Omental fat pad (tissue), 4 donors: ENCODE measurements around the gene UBE2G1. TPM values are rescaled to one million over a fixed set of nuclear protein-coding genes. Genes with fewer than 3 reads are reported as not detected.
A peak's percentile ranks its signal among the peaks of the same experiment; 100 is the strongest.

Source experiments
- ATAC-seq: fragments of 150-250 bp; one replicate; pipeline ENCODE4 v1.9.1; 2016; ENCODE audit warnings: mild to moderate bottlenecking, moderate library complexity; ENCODE audit not compliant: low FRiP score
- DNase-seq: peaks from one replicate; pipeline ENCODE4 v3.0.0-alpha.2; 2019; ENCODE audit warnings: low spot score
- CTCF ChIP-seq, 3 donors: fragments of 450-650 bp; IDR thresholded peaks; one replicate each; pipeline ENCODE4 v1.5.1; 2016 to 2017; ENCODE audit warnings: antibody characterized with exemption in 3 of 3, mild to moderate bottlenecking in 3 of 3, moderate library complexity in 2 of 3
- total RNA-seq, 4 donors: library from RNA; depleted of rRNA; stranded (reverse); fragments of >200 nt; gene quantifications; one replicate each; pipeline ENCODE4 v1.1.0, GENCODE V29; 2016

The UBE2G1 gene
- total RNA-seq, 4 donors from 2014 or later, result 34.7 to 45.6 (median 40.3) TPM

- no peak for TF ChIP-seq CTCF (IDR thresholded peaks at IDR 0.05)
- DNase-seq (no peak), ATAC-seq (no peak)
Observed at GRCh38 chr17:4334332-4334731, 32.1 kb downstream of the UBE2G1 start.

GRCh38 chr17:4333041-4333440, 33.4 kb downstream of the UBE2G1 start:
- ATAC-seq, result no peak
- no peak for DNase-seq
- no peak for TF ChIP-seq CTCF (IDR thresholded peaks at IDR 0.05)

- ATAC-seq (no peak), DNase-seq (no peak)
- no peak for TF ChIP-seq CTCF (IDR thresholded peaks at IDR 0.05)
Observed at GRCh38 chr17:4332296-4332970, 34.0 kb downstream of the UBE2G1 start.

GRCh38 chr17:4331614-4332013, 34.9 kb downstream of the UBE2G1 start:
- no peak for TF ChIP-seq CTCF (IDR thresholded peaks at IDR 0.05)
- ATAC-seq, result peak; percentile 21
- no peak for DNase-seq

GRCh38 chr17:4329838-4330237, 36.6 kb downstream of the UBE2G1 start:
- ATAC-seq (no peak), DNase-seq (no peak)
- TF ChIP-seq CTCF (IDR thresholded peaks at IDR 0.05), result no peak

- ATAC-seq, result peak; percentile 51
- DNase-seq, result no peak
- TF ChIP-seq CTCF (IDR thresholded peaks at IDR 0.05), result no peak
Observed at GRCh38 chr17:4327606-4328005, 38.9 kb downstream of the UBE2G1 start.

- TF ChIP-seq CTCF (IDR thresholded peaks at IDR 0.05), result no peak
Observed at GRCh38 chr17:4326608-4327007, 39.9 kb downstream of the UBE2G1 start.

More at GRCh38 chr17:4326608-4327007, 39.9 kb downstream of the UBE2G1 start:
- ATAC-seq, result no peak
- DNase-seq, result no peak
